Smooth muscle cell (in vitro differentiated cells): ENCODE results near the gene APAF1. TPM values are rescaled to one million over a fixed set of nuclear protein-coding genes. Genes with fewer than 3 reads are reported as not detected.

Experiments
- DNase-seq: peaks from one replicate; lab custom pipeline; 2025; ENCODE audit not compliant: unreplicated experiment; lab: John Stamatoyannopoulos, UW
- H2AFZ ChIP-seq: fragments of 200-600 bp; sonication (generic); 2 replicates; pipeline ENCODE4 v1.6.0; 2016; ENCODE audit warnings: antibody characterized with exemption, low read depth, mild to moderate bottlenecking
- H3F3A ChIP-seq: fragments of 200-600 bp; sonication (generic); 2 replicates; pipeline ENCODE4 v1.6.0; 2017; ENCODE audit warnings: antibody characterized with exemption, low read depth
- H3K27ac ChIP-seq: fragments of 200-600 bp; sonication (generic); 2 replicates; pipeline ENCODE4 v1.5.1; 2016; ENCODE audit warnings: low read depth, mild to moderate bottlenecking
- H3K27me3 ChIP-seq: fragments of 200-600 bp; sonication (generic); 2 replicates; pipeline ENCODE4 v1.6.1; 2016; ENCODE audit warnings: low read depth, mild to moderate bottlenecking
- H3K36me3 ChIP-seq: fragments of 200-600 bp; sonication (generic); 2 replicates; pipeline ENCODE4 v1.5.1; 2016; ENCODE audit warnings: low read depth
- H3K4me1 ChIP-seq: fragments of 200-600 bp; sonication (generic); 2 replicates; pipeline ENCODE4 v1.5.1; 2016; ENCODE audit warnings: low read depth
- H3K4me2 ChIP-seq: fragments of 200-600 bp; sonication (generic); 2 replicates; pipeline ENCODE4 v1.6.0; 2016; ENCODE audit warnings: mild to moderate bottlenecking
- H3K4me3 ChIP-seq: fragments of 200-600 bp; sonication (generic); 2 replicates; pipeline ENCODE4 v1.5.1; 2016; ENCODE audit warnings: mild to moderate bottlenecking
- H3K79me2 ChIP-seq: fragments of 200-600 bp; sonication (generic); 2 replicates; pipeline ENCODE4 v1.6.0; 2016; ENCODE audit warnings: low read depth, mild to moderate bottlenecking
- H3K9ac ChIP-seq: fragments of 200-600 bp; sonication (generic); 2 replicates; pipeline ENCODE4 v1.6.0; 2016; ENCODE audit warnings: low read depth
- H3K9me3 ChIP-seq: fragments of 200-600 bp; sonication (generic); replicated peaks from 2 replicates; pipeline ENCODE4 v1.5.1; 2016; ENCODE audit warnings: low read depth
- H4K20me1 ChIP-seq: fragments of 200-600 bp; sonication (generic); 2 replicates; pipeline ENCODE4 v1.6.0; 2016; ENCODE audit warnings: low read depth
- CTCF ChIP-seq: fragments of 200-600 bp; sonication (generic); IDR thresholded peaks from 2 replicates; pipeline ENCODE4 v1.5.1; 2017; ENCODE audit warnings: borderline replicate concordance, mild to moderate bottlenecking, antibody characterized with exemption; ENCODE audit not compliant: insufficient read depth, poor library complexity, severe bottlenecking
- WGBS: methylation state at CpG from one replicate; pipeline ENCODE4 v1.1.7; 2016; ENCODE audit warnings: low lambda C conversion rate; 5-methylcytosine and 5-hydroxymethylcytosine counted together
- polyA plus RNA-seq: library from polyadenylated mRNA; unstranded; fragments of >200 nt; fragmentation: Nextera tagmentation; extraction: Ambion mirVana; gene quantifications from 2 replicates; pipeline ENCODE4 v1.2.1, GENCODE V29; 2016
- total RNA-seq: library from RNA; depleted of rRNA; stranded (reverse); fragments of >200 nt; gene quantifications from 2 replicates; pipeline ENCODE4 v1.2.3, GENCODE V29; 2014

Gene APAF1
- total and polyA plus RNA-seq, 2 experiments from 2014 or later: 17.0 to 27.1 TPM

DNA sequence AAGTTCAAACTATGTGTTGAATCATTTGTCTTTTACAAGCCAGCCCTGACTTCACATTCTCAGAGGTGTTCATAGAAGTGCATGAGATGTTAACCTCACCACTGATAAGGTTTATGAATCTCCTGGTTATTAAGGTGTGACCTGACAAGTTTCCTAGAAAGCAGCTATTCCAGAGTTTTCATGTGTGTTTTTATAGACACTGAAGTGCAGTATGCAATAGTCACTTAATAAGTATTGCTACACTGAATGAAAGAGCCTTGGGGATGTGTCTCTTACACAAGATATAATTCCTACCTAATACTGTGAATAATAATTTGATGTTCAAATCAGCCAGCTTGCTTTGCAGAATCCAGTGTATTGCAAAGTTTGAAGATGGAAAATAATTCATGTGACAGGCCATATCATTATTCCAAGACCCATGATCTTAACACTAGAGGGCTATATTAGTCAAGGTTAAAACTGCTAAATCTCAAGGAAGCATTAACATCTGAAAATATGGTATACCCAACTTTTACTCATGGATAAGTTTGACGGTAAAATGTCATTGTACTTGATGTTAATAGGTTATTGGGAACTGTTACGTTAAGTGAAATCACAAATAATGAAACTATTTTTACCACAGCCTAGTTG is 38.6 kb upstream of the APAF1 start:
- no peak for TF ChIP-seq CTCF
- Histone ChIP-seq H3K9me3 (no peaks in the 10 kb centered on the region), H3K4me2 (no peak overlapping the region), H3K27me3 (no peaks in the 10 kb centered on the region), H3K27ac (no peak overlapping the region), H3K9ac (no peak overlapping the region), H3F3A (peaks cover 35% of the 10 kb centered on the region), H4K20me1 (peaks cover 16% of the 10 kb centered on the region), H3K4me3 (no peak overlapping the region), H3K36me3 (peaks cover 5% of the 10 kb centered on the region), H3K79me2 (no peaks in the 10 kb centered on the region), H3K4me1 (no peaks in the 10 kb centered on the region), H2AFZ (no peak overlapping the region)
- no peak for DNase-seq
- WGBS: 87% methylated on average over 2 of the region's 2 CpGs

DNA sequence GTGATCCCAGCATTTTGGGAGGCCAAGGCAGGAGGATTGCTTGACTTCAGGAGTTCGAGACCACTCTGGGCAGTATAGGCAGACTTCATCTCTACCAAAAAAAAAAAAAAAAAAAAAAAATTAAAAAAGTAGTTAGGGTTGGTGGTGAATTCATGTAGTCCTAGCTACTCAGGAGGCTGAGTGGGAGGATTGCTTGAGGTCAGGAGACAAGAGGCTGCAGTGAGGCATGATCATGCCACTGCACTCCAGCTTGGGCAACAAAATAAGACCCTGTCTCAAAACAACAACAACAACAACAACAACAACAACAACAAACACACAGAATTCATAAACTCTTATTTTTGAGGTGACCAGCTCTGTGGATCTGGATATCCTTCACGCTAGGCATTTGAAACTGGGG is 34.5 kb upstream of the APAF1 start:
- Histone ChIP-seq H3K27ac (no peak overlapping the region), H3F3A (peaks cover 7% of the 10 kb centered on the region), H3K79me2 (no peaks in the 10 kb centered on the region), H3K36me3 (no peaks in the 10 kb centered on the region), H3K4me2 (no peak overlapping the region), H3K4me3 (no peak overlapping the region), H3K9ac (no peak overlapping the region), H4K20me1 (no peaks in the 10 kb centered on the region), H3K27me3 (no peaks in the 10 kb centered on the region), H3K9me3 (no peaks in the 10 kb centered on the region), H2AFZ (no peak overlapping the region), H3K4me1 (no peaks in the 10 kb centered on the region)
- TF ChIP-seq CTCF: no peak
- no peak for DNase-seq
- 100% methylated on average over 2 of the region's 2 CpGs for WGBS

- no peak overlapping the region for H3K9ac ChIP-seq
- 94% methylated on average over 5 of the region's 5 CpGs for WGBS
- no peak overlapping the region for H3K4me2 ChIP-seq
- H3K36me3 ChIP-seq: no peaks in the 10 kb centered on the region
- H3F3A ChIP-seq: peaks cover 7% of the 10 kb centered on the region
- no peaks in the 10 kb centered on the region for H3K79me2 ChIP-seq
- H3K4me1 ChIP-seq: no peaks in the 10 kb centered on the region
- no peak overlapping the region for H3K4me3 ChIP-seq
- no peaks in the 10 kb centered on the region for H3K27me3 ChIP-seq
- no peak for DNase-seq
- no peak for TF ChIP-seq CTCF
- H3K27ac ChIP-seq: no peak overlapping the region
- no peak overlapping the region for H2AFZ ChIP-seq
- no peaks in the 10 kb centered on the region for H3K9me3 ChIP-seq
- no peaks in the 10 kb centered on the region for H4K20me1 ChIP-seq
Observed at GRCh38 chr12:98612696-98613334, 32.3 kb upstream of the APAF1 start.

DNA sequence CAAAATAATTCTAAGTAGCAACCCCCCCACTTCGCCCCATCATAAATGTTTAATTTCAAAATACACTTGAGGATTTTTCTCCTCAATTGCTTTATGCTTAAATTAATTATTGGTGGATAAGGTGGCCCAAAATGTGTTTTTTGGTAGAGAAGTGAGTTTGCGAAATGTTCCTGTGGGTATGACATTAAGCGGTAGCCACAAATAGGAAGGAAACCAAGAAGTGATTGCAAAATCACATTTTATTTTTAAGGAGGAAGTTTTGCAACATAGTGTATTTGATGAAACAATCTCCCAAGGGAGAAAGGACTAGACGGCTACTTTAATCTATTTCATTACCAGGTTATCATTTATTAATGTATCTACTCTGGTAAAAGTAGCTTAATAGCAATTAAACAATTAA is 26.1 kb upstream of the APAF1 start:
- no peak overlapping the region for H3K4me2 ChIP-seq
- H3K27me3 ChIP-seq: no peaks in the 10 kb centered on the region
- no peak overlapping the region for H2AFZ ChIP-seq
- no peaks in the 10 kb centered on the region for H3K4me1 ChIP-seq
- H4K20me1 ChIP-seq: peaks cover 9% of the 10 kb centered on the region
- H3K9ac ChIP-seq: no peak overlapping the region
- H3K79me2 ChIP-seq: peaks cover 4% of the 10 kb centered on the region
- WGBS: 90% methylated on average over 4 of the region's 4 CpGs
- no peak for DNase-seq
- no peak overlapping the region for H3K27ac ChIP-seq
- no peak for TF ChIP-seq CTCF
- H3F3A ChIP-seq: peaks cover 7% of the 10 kb centered on the region
- no peak overlapping the region for H3K4me3 ChIP-seq
- no peaks in the 10 kb centered on the region for H3K9me3 ChIP-seq
- H3K36me3 ChIP-seq: no peaks in the 10 kb centered on the region
